NCI-H82 (cell line): ENCODE data around the gene SOAT2.

Source experiments
- DNase-seq: peaks from one replicate; lab custom pipeline; 2025; lab: John Stamatoyannopoulos, UW

SOAT2 gene

GRCh38 chr12:53102883-53103807 is at the start of gene SOAT2:
Gene SOAT2, plus strand, starts transcription at chr12:53103486. Its CDS starts 92 bp downstream, at chr12:53103578.
- no peak for DNase-seq

- DNase-seq: peak; percentile 97
Measured at GRCh38 chr12:53054112-53054878, 49.0 kb upstream of the SOAT2 start.

DNA sequence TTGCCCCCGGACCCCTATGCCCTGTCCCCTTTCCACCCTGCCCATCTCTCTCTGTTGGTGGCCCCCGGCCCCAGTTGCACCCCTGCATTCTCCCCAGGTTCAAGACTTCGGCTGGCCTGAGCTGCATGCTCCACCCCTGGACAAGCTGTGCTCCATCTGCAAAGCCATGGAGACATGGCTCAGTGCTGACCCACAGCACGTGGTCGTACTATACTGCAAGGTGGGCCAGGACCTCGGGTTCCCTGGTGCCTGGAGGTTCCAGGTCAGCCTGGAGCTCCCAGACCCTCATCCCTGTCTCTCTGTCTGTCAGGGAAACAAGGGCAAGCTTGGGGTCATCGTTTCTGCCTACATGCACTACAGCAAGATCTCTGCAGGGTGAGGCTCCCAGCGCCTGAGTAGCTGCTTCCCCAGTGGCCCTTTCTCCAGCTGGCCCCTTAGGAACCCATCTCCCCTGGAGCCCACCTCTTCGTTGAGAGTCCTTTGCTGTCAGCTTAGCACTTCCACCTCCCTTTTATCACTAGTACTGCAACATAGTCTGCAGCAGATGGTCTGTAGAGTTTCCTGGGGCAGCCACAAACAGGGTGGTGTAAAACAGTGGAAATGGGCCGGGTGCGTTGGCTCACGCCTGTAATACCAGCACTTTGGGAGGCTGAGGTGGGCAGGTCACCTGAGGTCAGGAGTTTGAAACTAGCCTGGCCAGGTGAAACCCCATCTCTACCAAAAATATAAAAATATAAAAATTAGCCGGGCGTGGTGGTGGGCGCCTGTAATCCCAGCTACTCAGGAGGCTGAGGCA is 47.6 kb upstream of the SOAT2 start:
- DNase-seq: peak; percentile 31

- no peak for DNase-seq
Measured at GRCh38 chr12:53056296-53056695, 47.0 kb upstream of the SOAT2 start.

DNA sequence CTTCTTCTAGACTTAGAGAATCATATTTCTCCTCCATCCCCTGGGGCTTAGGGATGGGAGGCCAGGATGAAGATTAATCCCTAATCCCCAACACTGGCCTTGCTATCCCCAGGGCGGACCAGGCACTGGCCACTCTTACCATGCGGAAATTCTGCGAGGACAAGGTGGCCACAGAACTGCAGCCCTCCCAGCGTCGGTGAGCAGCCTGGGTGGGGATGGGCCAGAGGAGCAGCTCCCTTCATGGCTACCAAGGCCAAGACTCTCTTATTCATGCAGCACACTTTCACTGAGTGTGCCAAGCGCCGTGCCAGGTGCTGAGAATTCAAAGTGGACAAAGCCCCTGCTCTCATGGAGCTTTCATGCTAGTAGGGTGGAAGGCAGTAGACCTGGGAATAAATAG is 46.4 kb upstream of the SOAT2 start:
- peak; percentile 51 for DNase-seq

DNA sequence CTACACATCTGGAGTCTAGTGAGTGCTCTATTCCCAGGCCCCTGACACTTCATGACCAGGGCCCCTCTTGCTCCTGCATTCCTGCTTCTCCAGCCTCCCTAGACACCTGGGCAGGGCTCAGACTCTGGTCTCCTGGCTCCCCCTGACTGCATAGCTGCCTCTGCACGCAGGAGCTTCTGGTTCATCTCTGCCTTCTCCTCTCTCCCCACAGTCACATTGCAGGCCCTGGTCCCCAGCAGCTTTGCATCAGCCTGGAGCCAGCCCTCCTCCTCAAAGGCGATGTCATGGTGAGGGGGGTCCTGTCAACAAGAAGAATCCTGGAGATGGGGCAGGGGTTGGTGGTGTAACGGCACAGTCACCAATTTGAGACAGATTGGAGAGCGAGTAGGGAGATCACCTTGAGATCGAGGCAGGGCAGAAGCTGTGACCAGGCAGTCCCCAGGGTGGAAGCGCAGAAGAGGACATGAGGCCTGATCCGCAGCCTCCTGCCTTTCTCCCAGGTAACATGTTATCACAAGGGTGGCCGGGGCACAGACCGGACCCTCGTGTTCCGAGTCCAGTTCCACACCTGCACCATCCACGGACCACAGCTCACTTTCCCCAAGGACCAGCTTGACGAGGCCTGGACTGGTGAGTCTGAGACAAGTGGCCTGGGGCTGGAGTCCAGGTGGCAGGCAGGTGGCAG is 45.3 kb upstream of the SOAT2 start:
- no peak for DNase-seq

DNA sequence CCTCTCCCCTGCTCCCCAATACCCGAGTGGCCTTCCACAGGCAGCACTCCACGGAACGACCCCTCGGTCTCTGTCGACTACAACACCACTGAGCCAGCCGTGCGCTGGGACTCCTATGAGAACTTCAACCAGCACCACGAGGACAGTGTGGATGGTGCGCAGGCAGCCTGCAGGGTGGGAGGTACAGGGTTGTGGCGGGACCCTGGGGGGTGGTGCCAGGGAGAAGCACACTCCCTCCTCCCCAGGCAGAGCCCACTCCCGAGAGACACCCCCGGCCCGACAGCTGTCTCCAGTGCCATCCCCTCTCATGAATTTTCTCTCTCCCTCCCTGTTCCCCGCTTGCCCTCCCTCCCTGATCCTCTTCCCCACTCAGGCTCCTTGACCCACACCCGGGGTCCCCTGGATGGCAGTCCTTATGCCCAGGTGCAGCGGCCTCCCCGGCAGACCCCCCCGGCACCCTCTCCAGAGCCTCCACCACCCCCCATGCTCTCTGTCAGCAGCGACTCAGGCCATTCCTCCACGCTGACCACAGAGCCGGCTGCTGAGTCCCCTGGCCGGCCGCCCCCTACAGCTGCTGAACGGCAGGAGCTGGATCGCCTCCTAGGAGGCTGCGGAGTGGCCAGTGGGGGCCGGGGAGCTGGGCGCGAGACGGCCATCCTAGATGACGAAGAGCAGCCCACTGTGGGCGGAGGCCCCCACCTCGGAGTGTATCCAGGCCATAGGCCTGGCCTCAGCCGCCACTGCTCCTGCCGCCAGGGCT is 44.4 kb upstream of the SOAT2 start:
- DNase-seq: no peak

DNA sequence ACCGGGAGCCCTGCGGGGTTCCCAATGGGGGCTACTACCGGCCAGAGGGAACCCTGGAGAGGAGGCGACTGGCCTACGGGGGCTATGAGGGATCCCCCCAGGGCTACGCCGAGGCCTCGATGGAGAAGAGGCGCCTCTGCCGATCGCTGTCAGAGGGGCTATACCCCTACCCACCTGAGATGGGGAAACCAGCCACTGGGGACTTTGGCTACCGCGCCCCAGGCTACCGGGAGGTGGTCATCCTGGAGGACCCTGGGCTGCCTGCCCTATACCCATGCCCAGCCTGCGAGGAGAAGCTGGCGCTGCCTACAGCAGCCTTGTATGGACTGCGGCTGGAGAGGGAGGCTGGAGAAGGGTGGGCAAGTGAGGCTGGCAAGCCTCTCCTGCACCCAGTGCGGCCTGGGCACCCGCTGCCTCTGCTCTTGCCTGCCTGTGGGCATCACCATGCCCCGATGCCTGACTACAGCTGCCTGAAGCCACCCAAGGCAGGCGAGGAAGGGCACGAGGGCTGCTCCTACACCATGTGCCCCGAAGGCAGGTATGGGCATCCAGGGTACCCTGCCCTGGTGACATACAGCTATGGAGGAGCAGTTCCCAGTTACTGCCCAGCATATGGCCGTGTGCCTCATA is 43.7 kb upstream of the SOAT2 start:
- DNase-seq: no peak

DNA sequence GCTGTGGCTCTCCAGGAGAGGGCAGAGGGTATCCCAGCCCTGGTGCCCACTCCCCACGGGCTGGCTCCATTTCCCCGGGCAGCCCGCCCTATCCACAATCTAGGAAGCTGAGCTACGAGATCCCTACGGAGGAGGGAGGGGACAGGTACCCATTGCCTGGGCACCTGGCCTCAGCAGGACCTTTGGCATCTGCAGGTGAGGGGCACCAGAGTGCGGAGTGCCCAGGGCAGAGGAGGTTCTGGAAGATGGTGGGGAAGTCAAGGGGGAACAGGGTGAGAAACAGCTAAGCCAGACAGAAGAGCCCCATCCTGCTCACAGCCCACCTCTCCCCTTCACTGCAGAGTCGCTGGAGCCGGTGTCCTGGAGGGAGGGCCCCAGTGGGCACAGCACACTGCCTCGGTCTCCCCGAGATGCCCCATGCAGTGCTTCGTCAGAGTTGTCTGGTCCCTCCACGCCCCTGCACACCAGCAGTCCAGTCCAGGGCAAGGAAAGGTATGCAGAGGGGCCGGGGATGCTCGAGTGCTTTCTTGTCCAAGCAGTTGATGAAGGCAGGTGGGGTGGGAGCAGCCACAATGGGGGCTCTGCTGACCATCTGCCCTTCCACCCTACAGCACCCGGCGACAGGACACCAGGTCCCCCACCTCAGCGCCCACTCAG is 43.1 kb upstream of the SOAT2 start:
- no peak for DNase-seq

DNA sequence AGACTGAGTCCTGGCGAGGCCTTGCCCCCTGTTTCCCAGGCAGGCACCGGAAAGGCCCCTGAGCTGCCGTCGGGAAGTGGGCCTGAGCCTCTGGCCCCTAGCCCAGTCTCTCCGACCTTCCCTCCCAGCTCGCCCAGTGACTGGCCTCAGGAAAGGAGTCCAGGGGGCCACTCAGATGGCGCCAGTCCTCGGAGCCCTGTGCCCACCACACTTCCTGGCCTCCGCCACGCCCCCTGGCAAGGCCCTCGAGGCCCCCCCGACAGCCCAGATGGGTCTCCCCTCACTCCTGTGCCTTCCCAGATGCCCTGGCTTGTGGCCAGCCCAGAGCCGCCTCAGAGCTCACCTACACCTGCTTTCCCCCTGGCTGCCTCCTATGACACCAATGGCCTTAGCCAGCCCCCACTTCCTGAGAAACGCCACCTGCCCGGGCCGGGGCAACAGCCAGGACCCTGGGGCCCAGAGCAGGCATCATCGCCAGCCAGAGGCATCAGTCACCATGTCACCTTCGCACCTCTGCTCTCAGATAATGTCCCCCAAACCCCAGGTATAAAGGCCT is 42.5 kb upstream of the SOAT2 start:
- no peak for DNase-seq

- peak; percentile 67 for DNase-seq
Measured at GRCh38 chr12:53061404-53062010, 41.8 kb upstream of the SOAT2 start.

DNA sequence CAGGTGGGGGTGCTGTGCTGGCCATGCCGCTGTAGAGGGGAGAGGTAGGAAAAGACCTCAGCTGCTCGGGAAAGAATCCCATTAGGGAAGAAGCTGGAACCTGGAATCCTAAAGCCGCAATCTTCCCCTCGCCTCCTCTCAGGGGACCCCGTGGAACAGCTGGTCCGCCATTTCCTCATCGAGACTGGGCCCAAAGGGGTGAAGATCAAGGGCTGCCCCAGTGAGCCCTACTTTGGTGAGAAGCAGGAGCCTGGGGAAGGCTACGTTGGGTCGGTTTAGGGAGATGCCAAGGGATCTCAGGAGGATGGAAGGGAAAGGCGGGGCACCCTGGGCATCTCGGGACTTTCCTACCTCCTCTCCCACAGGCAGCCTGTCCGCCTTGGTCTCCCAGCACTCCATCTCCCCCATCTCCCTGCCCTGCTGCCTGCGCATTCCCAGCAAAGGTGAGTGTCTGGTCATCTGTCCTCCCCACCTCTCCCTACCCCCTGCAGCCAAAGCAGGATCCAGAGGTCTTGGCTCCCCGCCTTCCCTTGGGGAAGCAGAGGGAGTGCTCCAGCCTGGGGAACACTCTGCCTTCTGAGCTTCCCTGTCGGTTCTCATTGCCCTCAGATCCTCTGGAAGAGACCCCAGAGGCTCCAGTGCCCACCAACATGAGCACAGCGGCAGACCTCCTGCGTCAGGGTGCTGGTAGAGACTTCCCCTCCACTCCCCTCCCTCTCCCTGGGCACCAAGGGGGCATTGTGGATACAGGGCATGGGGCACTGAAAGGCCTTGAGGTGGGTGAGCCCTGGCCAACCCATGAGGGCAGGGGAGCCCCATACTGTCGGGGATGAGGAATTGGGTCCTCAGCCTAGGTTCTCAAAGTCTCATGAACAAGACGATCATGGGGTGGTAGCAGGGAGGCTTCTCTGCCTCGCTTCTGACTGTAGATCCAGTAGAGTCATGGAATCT is 41.0 kb upstream of the SOAT2 start:
- no peak for DNase-seq

DNA sequence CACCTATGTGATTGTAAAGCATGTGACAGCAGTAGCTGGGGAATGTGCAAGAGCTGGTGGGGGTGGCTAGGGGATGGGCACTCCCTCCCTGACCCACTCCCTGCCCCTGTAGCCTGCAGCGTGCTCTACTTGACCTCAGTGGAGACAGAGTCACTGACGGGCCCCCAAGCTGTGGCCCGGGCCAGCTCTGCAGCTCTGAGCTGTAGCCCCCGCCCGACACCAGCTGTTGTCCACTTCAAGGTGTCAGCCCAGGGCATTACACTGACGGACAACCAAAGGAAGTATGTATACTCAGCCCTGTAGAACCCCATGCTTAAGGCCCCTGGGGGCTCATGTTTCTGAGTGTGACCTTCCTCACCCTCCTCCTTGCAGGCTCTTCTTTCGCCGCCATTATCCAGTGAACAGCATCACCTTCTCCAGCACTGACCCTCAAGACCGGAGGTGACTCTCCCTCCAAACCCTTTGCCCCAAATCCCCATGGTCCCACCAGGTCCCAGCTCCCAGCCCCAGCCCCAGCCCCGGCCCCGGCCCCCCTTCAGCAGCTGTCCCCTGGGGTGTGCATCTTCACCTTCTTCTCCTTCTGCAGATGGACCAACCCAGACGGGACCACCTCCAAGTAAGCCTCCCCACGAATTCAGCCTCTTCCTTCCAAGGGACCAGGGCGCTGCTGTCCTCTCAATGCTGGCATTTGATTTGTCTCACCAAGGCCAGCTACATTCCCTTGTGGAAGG is 40.1 kb upstream of the SOAT2 start:
- no peak for DNase-seq

DNA sequence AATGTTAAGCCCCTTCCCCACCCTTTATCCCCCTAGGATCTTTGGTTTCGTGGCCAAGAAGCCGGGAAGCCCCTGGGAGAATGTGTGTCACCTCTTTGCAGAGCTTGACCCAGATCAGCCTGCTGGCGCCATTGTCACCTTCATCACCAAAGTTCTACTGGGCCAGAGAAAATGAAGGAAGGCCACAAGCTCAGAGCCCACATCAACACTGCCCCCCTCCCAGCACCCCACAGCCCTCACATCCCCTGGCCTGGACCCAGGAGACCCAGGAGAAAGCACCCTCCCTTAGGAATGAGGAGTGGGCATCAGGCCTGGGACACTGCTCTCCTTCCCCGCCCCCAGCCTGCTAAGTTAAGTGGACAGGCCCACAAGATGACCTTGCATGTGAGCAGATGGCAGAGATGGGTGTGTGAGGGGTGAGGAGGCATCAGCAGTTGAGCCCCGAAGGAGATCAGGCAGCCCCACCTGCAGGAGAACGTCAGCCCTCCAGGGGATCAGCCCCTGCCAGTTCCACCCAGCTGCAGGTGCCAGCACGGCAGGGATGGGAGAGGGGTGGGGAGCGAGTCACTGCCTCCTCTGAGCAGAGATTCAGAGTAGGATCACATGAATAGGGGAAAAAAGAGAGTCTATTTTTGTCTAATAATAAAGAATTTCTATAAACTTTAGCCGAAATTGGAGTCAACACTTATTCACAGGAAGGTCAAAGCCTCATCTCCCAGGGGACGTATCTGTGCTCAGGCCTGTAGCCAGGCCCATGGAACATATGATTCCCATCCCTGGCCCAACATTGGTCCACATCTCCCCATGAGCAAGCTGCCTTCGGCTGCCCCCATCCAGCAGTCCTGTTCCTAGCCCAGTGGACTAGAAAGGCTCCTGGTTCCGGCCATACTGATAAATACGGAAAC is 39.3 kb upstream of the SOAT2 start:
- no peak for DNase-seq

DNA sequence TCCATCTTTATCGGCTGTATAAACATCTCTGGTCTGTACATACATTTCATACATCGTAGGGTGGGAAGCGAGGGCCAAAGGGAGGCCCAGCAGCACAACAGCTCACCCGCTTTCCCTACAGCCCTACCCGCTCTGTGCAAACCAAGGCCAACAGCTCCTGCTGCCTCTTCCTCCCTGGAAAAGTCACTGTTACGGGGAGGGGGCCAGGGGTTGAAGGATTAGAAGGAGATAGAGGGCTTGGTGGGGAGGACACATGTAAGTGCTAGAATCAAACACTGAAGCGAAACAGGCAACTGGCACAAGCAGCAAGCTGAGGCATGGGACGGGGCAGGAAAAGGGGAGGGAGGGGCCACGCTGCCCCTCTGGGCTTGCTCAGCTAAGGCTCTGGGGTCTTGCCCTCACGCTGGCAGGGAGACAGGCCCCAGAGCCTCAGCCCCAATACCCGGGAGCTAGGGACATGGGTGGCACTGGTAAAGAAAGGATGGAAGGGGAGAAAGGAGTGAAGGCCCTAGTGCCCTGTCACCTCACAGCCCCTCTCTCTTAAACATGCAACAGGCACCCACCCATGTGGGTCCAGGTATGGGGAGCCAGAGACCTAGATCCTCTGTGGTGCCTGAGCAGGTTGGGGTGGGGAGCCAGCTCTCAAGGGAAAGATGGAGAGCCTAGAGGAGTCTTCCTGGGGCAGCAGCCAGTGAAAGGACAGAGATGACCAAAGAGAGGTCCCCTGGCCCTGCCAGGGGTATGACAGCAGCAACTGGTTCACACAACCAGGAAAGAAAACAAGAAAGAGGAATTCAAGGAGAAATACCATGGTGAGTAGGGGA is 38.5 kb upstream of the SOAT2 start:
- no peak for DNase-seq
